Cerebellar nuclear complex (tissue), 1 donor: ENCODE measurements around the gene AGFG1.
A peak's percentile ranks its signal among the peaks of the same experiment; 100 is the strongest.

ENCODE experiments used
- DNase-seq, 2 experiments: peaks; one replicate each; lab custom pipeline; 2025; lab: John Stamatoyannopoulos, UW

The AGFG1 gene

GRCh38 chr2:227471924-227472264, at the start of gene AGFG1:
AGFG1 (plus strand) TSS chr2:227472156; CDS start chr2:227472422, 266 bp downstream.
- DNase-seq: peak in 1 of 2 experiments; percentile 63

GRCh38 chr2:227423656-227424499, 48.1 kb upstream of the AGFG1 start:
- DNase-seq: no peak

GRCh38 chr2:227428731-227429285, 43.1 kb upstream of the AGFG1 start:
- DNase-seq: no peak

- DNase-seq: no peak
These were observed 41.3 kb upstream of the AGFG1 start for GRCh38 chr2:227430639-227431038.

- no peak for DNase-seq
These were observed 38.8 kb upstream of the AGFG1 start for GRCh38 chr2:227433171-227433570.

GRCh38 chr2:227436436-227437174, 35.4 kb upstream of the AGFG1 start:
- no peak for DNase-seq

GRCh38 chr2:227439214-227439613, 32.7 kb upstream of the AGFG1 start:
- DNase-seq: no peak

GRCh38 chr2:227442639-227443038, 29.3 kb upstream of the AGFG1 start:
- no peak for DNase-seq

- no peak for DNase-seq
These were observed 27.9 kb upstream of the AGFG1 start for GRCh38 chr2:227443889-227444568.

- no peak for DNase-seq
These were observed 24.4 kb upstream of the AGFG1 start for GRCh38 chr2:227447606-227448005.

- DNase-seq: no peak
These were observed 21.6 kb upstream of the AGFG1 start for GRCh38 chr2:227450311-227450841.

- DNase-seq: no peak
These were observed 20.9 kb upstream of the AGFG1 start for GRCh38 chr2:227450926-227451654.

GRCh38 chr2:227451655-227451992, 20.3 kb upstream of the AGFG1 start:
- DNase-seq: no peak

- no peak for DNase-seq
These were observed 18.1 kb upstream of the AGFG1 start for GRCh38 chr2:227453810-227454209.

GRCh38 chr2:227454323-227454860, 17.6 kb upstream of the AGFG1 start:
- DNase-seq: no peak

- DNase-seq: no peak
These were observed 16.8 kb upstream of the AGFG1 start for GRCh38 chr2:227455200-227455599.

- DNase-seq: no peak
These were observed 15.9 kb upstream of the AGFG1 start for GRCh38 chr2:227456102-227456501.

- no peak for DNase-seq
These were observed 15.2 kb upstream of the AGFG1 start for GRCh38 chr2:227456772-227457171.

GRCh38 chr2:227460070-227460485, 11.9 kb upstream of the AGFG1 start:
- no peak for DNase-seq

- no peak for DNase-seq
These were observed 11.1 kb upstream of the AGFG1 start for GRCh38 chr2:227460833-227461232.

- DNase-seq: no peak
These were observed 10.0 kb upstream of the AGFG1 start for GRCh38 chr2:227461811-227462461.
